ENCODE measurements around the gene F2RL3.

The F2RL3 gene

GRCh38 chr19:16889366-16889882 lies 625 bp downstream of the F2RL3 start:
- Histone ChIP-seq H3K36me3 (ENCODE audit: control insufficient read depth in 1 of 2, insufficient read depth in 2 of 2, low read length in 2 of 2) (no peaks in the 10 kb centered on the region), H3K4me1 (ENCODE audit: control insufficient read depth in 1 of 2, insufficient read depth in 2 of 2, low read length in 2 of 2) (no peaks in the 10 kb centered on the region), H3K27ac (ENCODE audit: low read length) (no peak overlapping the region), H3K4me3 (ENCODE audit: low read depth in 1 of 2, low read length in 2 of 2) (no peak overlapping the region), H3K9me3 (ENCODE audit: control insufficient read depth in 1 of 2, low read length in 2 of 2) (no peaks in the 10 kb centered on the region), H3K27me3 (ENCODE audit: low read depth, low read length) (no peaks in the 10 kb centered on the region)

GRCh38 chr19:16889883-16890460 lies 1.2 kb downstream of the F2RL3 start:
- H3K4me1 ChIP-seq (ENCODE audit: control insufficient read depth in 1 of 2, insufficient read depth in 2 of 2, low read length in 2 of 2), result no peaks in the 10 kb centered on the region
- no peaks in the 10 kb centered on the region for H3K36me3 ChIP-seq (ENCODE audit: control insufficient read depth in 1 of 2, insufficient read depth in 2 of 2, low read length in 2 of 2)
- no peak overlapping the region for H3K27ac ChIP-seq (ENCODE audit: low read length)
- H3K9me3 ChIP-seq (ENCODE audit: control insufficient read depth in 1 of 2, low read length in 2 of 2), result no peaks in the 10 kb centered on the region
- H3K4me3 ChIP-seq (ENCODE audit: low read depth in 1 of 2, low read length in 2 of 2), result no peak overlapping the region
- H3K27me3 ChIP-seq (ENCODE audit: low read depth, low read length), result no peaks in the 10 kb centered on the region

- no peaks in the 10 kb centered on the region for H3K9me3 ChIP-seq (ENCODE audit: control insufficient read depth in 1 of 2, low read length in 2 of 2)
- no peak overlapping the region for H3K27ac ChIP-seq (ENCODE audit: low read length)
- H3K27me3 ChIP-seq (ENCODE audit: low read depth, low read length), result no peaks in the 10 kb centered on the region
- H3K4me1 ChIP-seq (ENCODE audit: control insufficient read depth in 1 of 2, insufficient read depth in 2 of 2, low read length in 2 of 2), result no peaks in the 10 kb centered on the region
- H3K4me3 ChIP-seq (ENCODE audit: low read depth in 1 of 2, low read length in 2 of 2), result no peak overlapping the region
- no peaks in the 10 kb centered on the region for H3K36me3 ChIP-seq (ENCODE audit: control insufficient read depth in 1 of 2, insufficient read depth in 2 of 2, low read length in 2 of 2)
These were observed 1.8 kb downstream of the F2RL3 start for GRCh38 chr19:16890461-16891184.

GRCh38 chr19:16891696-16892382 lies 3.0 kb downstream of the F2RL3 start:
- Histone ChIP-seq H3K4me3 (ENCODE audit: low read depth in 1 of 2, low read length in 2 of 2) (no peak overlapping the region), H3K27me3 (ENCODE audit: low read depth, low read length) (no peaks in the 10 kb centered on the region), H3K9me3 (ENCODE audit: control insufficient read depth in 1 of 2, low read length in 2 of 2) (no peaks in the 10 kb centered on the region), H3K36me3 (ENCODE audit: control insufficient read depth in 1 of 2, insufficient read depth in 2 of 2, low read length in 2 of 2) (no peaks in the 10 kb centered on the region), H3K27ac (ENCODE audit: low read length) (no peak overlapping the region), H3K4me1 (ENCODE audit: control insufficient read depth in 1 of 2, insufficient read depth in 2 of 2, low read length in 2 of 2) (peaks cover 0 to 6% of the 10 kb centered on the region in 2 donors)

- no peak overlapping the region for H3K27ac ChIP-seq (ENCODE audit: low read length)
- no peaks in the 10 kb centered on the region for H3K27me3 ChIP-seq (ENCODE audit: low read depth, low read length)
- H3K36me3 ChIP-seq (ENCODE audit: control insufficient read depth in 1 of 2, insufficient read depth in 2 of 2, low read length in 2 of 2), result no peaks in the 10 kb centered on the region
- H3K4me3 ChIP-seq (ENCODE audit: low read depth in 1 of 2, low read length in 2 of 2), result no peak overlapping the region
- H3K9me3 ChIP-seq (ENCODE audit: control insufficient read depth in 1 of 2, low read length in 2 of 2), result no peaks in the 10 kb centered on the region
- H3K4me1 ChIP-seq (ENCODE audit: control insufficient read depth in 1 of 2, insufficient read depth in 2 of 2, low read length in 2 of 2), result peaks cover 0 to 6% of the 10 kb centered on the region in 2 donors
These were observed 3.6 kb downstream of the F2RL3 start for GRCh38 chr19:16892436-16892835.

- Histone ChIP-seq H3K9me3 (ENCODE audit: control insufficient read depth in 1 of 2, low read length in 2 of 2) (no peaks in the 10 kb centered on the region), H3K36me3 (ENCODE audit: control insufficient read depth in 1 of 2, insufficient read depth in 2 of 2, low read length in 2 of 2) (no peaks in the 10 kb centered on the region), H3K27me3 (ENCODE audit: low read depth, low read length) (no peaks in the 10 kb centered on the region), H3K27ac (ENCODE audit: low read length) (no peak overlapping the region), H3K4me3 (ENCODE audit: low read depth in 1 of 2, low read length in 2 of 2) (no peak overlapping the region), H3K4me1 (ENCODE audit: control insufficient read depth in 1 of 2, insufficient read depth in 2 of 2, low read length in 2 of 2) (peaks cover 0 to 6% of the 10 kb centered on the region in 2 donors)
These were observed 4.3 kb downstream of the F2RL3 start for GRCh38 chr19:16892868-16893685.

- H3K36me3 ChIP-seq (ENCODE audit: control insufficient read depth in 1 of 2, insufficient read depth in 2 of 2, low read length in 2 of 2), result no peaks in the 10 kb centered on the region
- no peak overlapping the region for H3K27ac ChIP-seq (ENCODE audit: low read length)
- H3K4me1 ChIP-seq (ENCODE audit: control insufficient read depth in 1 of 2, insufficient read depth in 2 of 2, low read length in 2 of 2), result peaks cover 0 to 6% of the 10 kb centered on the region in 2 donors
- H3K27me3 ChIP-seq (ENCODE audit: low read depth, low read length), result no peaks in the 10 kb centered on the region
- H3K4me3 ChIP-seq (ENCODE audit: low read depth in 1 of 2, low read length in 2 of 2), result no peak overlapping the region
- H3K9me3 ChIP-seq (ENCODE audit: control insufficient read depth in 1 of 2, low read length in 2 of 2), result no peaks in the 10 kb centered on the region
These were observed 4.8 kb downstream of the F2RL3 start for GRCh38 chr19:16893686-16893989.

- Histone ChIP-seq H3K4me1 (ENCODE audit: control insufficient read depth in 1 of 2, insufficient read depth in 2 of 2, low read length in 2 of 2) (peaks cover 0 to 6% of the 10 kb centered on the region in 2 donors), H3K36me3 (ENCODE audit: control insufficient read depth in 1 of 2, insufficient read depth in 2 of 2, low read length in 2 of 2) (no peaks in the 10 kb centered on the region), H3K4me3 (ENCODE audit: low read depth in 1 of 2, low read length in 2 of 2) (no peak overlapping the region), H3K27me3 (ENCODE audit: low read depth, low read length) (no peaks in the 10 kb centered on the region), H3K9me3 (ENCODE audit: control insufficient read depth in 1 of 2, low read length in 2 of 2) (no peaks in the 10 kb centered on the region), H3K27ac (ENCODE audit: low read length) (no peak overlapping the region)
These were observed 5.3 kb downstream of the F2RL3 start for GRCh38 chr19:16894080-16894479.

- no peaks in the 10 kb centered on the region for H3K27me3 ChIP-seq (ENCODE audit: low read depth, low read length)
- no peak overlapping the region for H3K27ac ChIP-seq (ENCODE audit: low read length)
- H3K4me3 ChIP-seq (ENCODE audit: low read depth in 1 of 2, low read length in 2 of 2), result peak overlapping the region; percentile 18 to 67
- H3K36me3 ChIP-seq (ENCODE audit: control insufficient read depth in 1 of 2, insufficient read depth in 2 of 2, low read length in 2 of 2), result no peaks in the 10 kb centered on the region
- H3K4me1 ChIP-seq (ENCODE audit: control insufficient read depth in 1 of 2, insufficient read depth in 2 of 2, low read length in 2 of 2), result peaks cover 0 to 6% of the 10 kb centered on the region in 2 donors
- no peaks in the 10 kb centered on the region for H3K9me3 ChIP-seq (ENCODE audit: control insufficient read depth in 1 of 2, low read length in 2 of 2)
These were observed 6.8 kb downstream of the F2RL3 start for GRCh38 chr19:16895467-16896145.

GRCh38 chr19:16896146-16897028 lies 7.6 kb downstream of the F2RL3 start:
- no peaks in the 10 kb centered on the region for H3K9me3 ChIP-seq (ENCODE audit: control insufficient read depth in 1 of 2, low read length in 2 of 2)
- H3K27ac ChIP-seq (ENCODE audit: low read length), result no peak overlapping the region
- H3K4me1 ChIP-seq (ENCODE audit: control insufficient read depth in 1 of 2, insufficient read depth in 2 of 2, low read length in 2 of 2), result peaks cover 0 to 6% of the 10 kb centered on the region in 2 donors
- H3K4me3 ChIP-seq (ENCODE audit: low read depth in 1 of 2, low read length in 2 of 2), result peak overlapping the region; percentile 30 to 67
- H3K27me3 ChIP-seq (ENCODE audit: low read depth, low read length), result no peaks in the 10 kb centered on the region
- no peaks in the 10 kb centered on the region for H3K36me3 ChIP-seq (ENCODE audit: control insufficient read depth in 1 of 2, insufficient read depth in 2 of 2, low read length in 2 of 2)
